Endothelial cell of umbilical vein (primary cell): Measurements from ENCODE around the gene WFDC6. TPM values are rescaled to one million over a fixed set of nuclear protein-coding genes. Genes with fewer than 3 reads are reported as not detected.

Source experiments
- BruUV-seq: library from RNA; stranded (reverse); fragments of 400-500 nt; replicated peaks from 2 replicates; lab custom pipeline; 2021; lab: Mats Ljungman, UMichigan
- CTCF ChIA-PET: fragments of 300-600, 350-600 bp; sonication (Branson Sonifier 250); formaldehyde crosslinking; loops from one replicate; lab custom pipeline; 2021; ENCODE audit warnings: antibody characterized with exemption, inconsistent platforms; lab: Charles Lee
- POLR2A ChIA-PET: fragments of 300-600, 350-600 bp; sonication (Branson Sonifier 250); formaldehyde crosslinking; loops from one replicate; lab custom pipeline; 2021; ENCODE audit warnings: antibody characterized with exemption, inconsistent platforms; lab: Charles Lee
- DNase-seq: peaks from one replicate; pipeline ENCODE4 v3.0.0-alpha.2; 2011; ENCODE audit warnings: low read depth, low spot score
- FAIRE-seq: peaks from 2 replicates; lab custom pipeline; 2011; peaks lifted over from hg19 to GRCh38; lab: Jason Lieb, UNC
- H2AFZ ChIP-seq: 2 replicates; pipeline ENCODE4 v1.6.0; 2012; ENCODE audit warnings: low read depth, low read length, control low read depth, inconsistent platforms
- H3K27ac ChIP-seq: 2 replicates; pipeline ENCODE4 v1.5.1; 2011; ENCODE audit warnings: low read depth, mild to moderate bottlenecking, control low read depth, low read length, moderate library complexity; ENCODE audit not compliant: insufficient read depth
- H3K27me3 ChIP-seq, 2 experiments: 2 replicates each; pipeline versions ENCODE4 v1.6.0 to v1.6.1; 2011; ENCODE audit warnings: low read length in 2 of 2, mixed read lengths in 1 of 2; ENCODE audit not compliant: control insufficient read depth in 2 of 2, insufficient read depth in 2 of 2
- H3K36me3 ChIP-seq, 2 experiments: 2 replicates in 1 of 2; 3 replicates in 1 of 2; pipeline ENCODE4 v1.5.1; 2011; ENCODE audit warnings: low read length in 2 of 2, mild to moderate bottlenecking in 1 of 2, moderate library complexity in 1 of 2; ENCODE audit not compliant: control insufficient read depth in 2 of 2, insufficient read depth in 2 of 2; ENCODE audit errors: extremely low read depth in 1 of 2
- H3K4me1 ChIP-seq: 3 replicates; pipeline ENCODE4 v1.5.1; 2011; ENCODE audit warnings: mild to moderate bottlenecking, low read length; ENCODE audit not compliant: control insufficient read depth, insufficient read depth; ENCODE audit errors: extremely low read depth
- H3K4me2 ChIP-seq: 2 replicates; pipeline ENCODE4 v1.6.1; 2011; ENCODE audit warnings: low read length, control low read depth, mixed read lengths; ENCODE audit not compliant: insufficient read depth
- H3K4me3 ChIP-seq, 3 experiments: fragments of 200-600 bp in 1 of 3; sonication (generic), shearing (Covaris generic) in 1 of 3; replicated peaks in 1 of 3; 2 replicates each; pipeline ENCODE4 v1.5.1; 2011 to 2016; ENCODE audit warnings: control low read depth in 3 of 3, low read length in 3 of 3, mild to moderate bottlenecking in 2 of 3, inconsistent platforms in 1 of 3, low read depth in 1 of 3, moderate library complexity in 1 of 3; ENCODE audit not compliant: insufficient read depth in 1 of 3
- H3K79me2 ChIP-seq: 2 replicates; pipeline ENCODE4 v1.6.0; 2012; ENCODE audit warnings: low read length, inconsistent platforms; ENCODE audit not compliant: control insufficient read depth, insufficient read depth
- H3K9ac ChIP-seq: replicated peaks from 2 replicates; pipeline ENCODE3; 2011; ENCODE audit warnings: low read length, control low read depth; ENCODE audit not compliant: insufficient read depth; ENCODE audit errors: extremely low read depth
- H3K9me1 ChIP-seq: replicated peaks from 3 replicates; pipeline ENCODE4 v1.6.0; 2011; ENCODE audit warnings: mild to moderate bottlenecking, low read length; ENCODE audit not compliant: control insufficient read depth, insufficient read depth; ENCODE audit errors: extremely low read depth
- H3K9me3 ChIP-seq: replicated peaks from 2 replicates; pipeline ENCODE4 v1.5.1; 2012; ENCODE audit warnings: low read length, inconsistent platforms; ENCODE audit not compliant: control insufficient read depth, insufficient read depth
- H4K20me1 ChIP-seq: replicated peaks from 2 replicates; pipeline ENCODE3; 2011; ENCODE audit warnings: mild to moderate bottlenecking, low read length; ENCODE audit not compliant: control insufficient read depth, insufficient read depth; ENCODE audit errors: extremely low read depth
- EZH2 ChIP-seq: IDR thresholded peaks from 2 replicates; pipeline ENCODE4 v1.6.1; 2012; ENCODE audit warnings: borderline replicate concordance, low read depth, mild to moderate bottlenecking, moderate library complexity, low read length, inconsistent platforms; ENCODE audit not compliant: severe bottlenecking
- FOS ChIP-seq: IDR thresholded peaks from 2 replicates; pipeline ENCODE4 v1.6.1; 2011; ENCODE audit warnings: mild to moderate bottlenecking, low read length, moderate library complexity, borderline replicate concordance; ENCODE audit not compliant: insufficient read depth
- GATA2 ChIP-seq: IDR thresholded peaks from 2 replicates; pipeline ENCODE4 v1.7.0; 2011; ENCODE audit warnings: low read depth, mild to moderate bottlenecking, moderate library complexity, mixed read lengths, low read length; ENCODE audit not compliant: insufficient read length, insufficient read depth
- JUN ChIP-seq: IDR thresholded peaks from 2 replicates; pipeline ENCODE4 v1.6.1; 2011; ENCODE audit warnings: borderline replicate concordance, low read depth; ENCODE audit not compliant: insufficient read length, insufficient read depth
- MYC ChIP-seq: IDR thresholded peaks from one replicate; pipeline ENCODE4 v1.6.1; 2011; ENCODE audit warnings: mild to moderate bottlenecking, low read depth, low read length
- POLR2A ChIP-seq: IDR thresholded peaks from 2 replicates; pipeline ENCODE4 v1.6.1; 2012; ENCODE audit warnings: low read depth, mild to moderate bottlenecking, control low read depth, low read length
- POLR2AphosphoS5 ChIP-seq: IDR thresholded peaks from 2 replicates; pipeline ENCODE4 v1.6.1; 2012; ENCODE audit warnings: low read depth, mild to moderate bottlenecking, control low read depth, low read length, moderate library complexity; ENCODE audit not compliant: insufficient read depth
- dilution Hi-C: fragments of 300-500 bp; cut with MboI; formaldehyde crosslinking; loops from one replicate; pipeline ENCODE4 v1.15.0; 2019; ENCODE audit warnings: low sequenced_read_pairs; ENCODE audit not compliant: extremely low pct_ligation_motif_present
- intact Hi-C: fragments of 100-400 bp; cut with micrococcal nuclease; formaldehyde crosslinking; loops from one replicate; pipeline ENCODE4 v1.10.0; 2022
- polyA plus RNA-seq, 4 experiments: library from polyadenylated mRNA; depleted of rRNA in 3 of 4; stranded (reverse) in 3 of 4; unstranded in 1 of 4; fragments of >200 nt; gene quantifications; 2 replicates each; pipeline versions ENCODE4 v1.2.1 to v1.2.3, GENCODE V29; 2011 to 2012; ENCODE audit warnings: missing spikeins in 1 of 4
- total RNA-seq: library from RNA; stranded (reverse); gene quantifications from 2 replicates; pipeline ENCODE4 v1.2.3, GENCODE V29; 2021
- TF ChIP-seq, protein P1 (sequence below), 2 donors: IDR thresholded peaks; 1 replicate in 1 of 2; 2 replicates in 1 of 2; pipeline ENCODE4 v1.5.1; 2011; ENCODE audit warnings: low read length in 2 of 2, mild to moderate bottlenecking in 2 of 2, moderate library complexity in 2 of 2, control low read depth in 1 of 2, inconsistent platforms in 1 of 2, low read depth in 1 of 2; ENCODE audit not compliant: insufficient read depth in 1 of 2; ENCODE audit errors: extremely low read depth in 1 of 2
- TF ChIP-seq, protein P2 (sequence below): IDR thresholded peaks from 2 replicates; pipeline ENCODE4 v1.6.1; 2011; ENCODE audit not compliant: insufficient read depth, insufficient read length

Gene WFDC6
- total and polyA plus RNA-seq, 2 donors (not counting 3 experiments of a cell fraction or from before 2014, with no cell fraction given): not detected

DNA sequence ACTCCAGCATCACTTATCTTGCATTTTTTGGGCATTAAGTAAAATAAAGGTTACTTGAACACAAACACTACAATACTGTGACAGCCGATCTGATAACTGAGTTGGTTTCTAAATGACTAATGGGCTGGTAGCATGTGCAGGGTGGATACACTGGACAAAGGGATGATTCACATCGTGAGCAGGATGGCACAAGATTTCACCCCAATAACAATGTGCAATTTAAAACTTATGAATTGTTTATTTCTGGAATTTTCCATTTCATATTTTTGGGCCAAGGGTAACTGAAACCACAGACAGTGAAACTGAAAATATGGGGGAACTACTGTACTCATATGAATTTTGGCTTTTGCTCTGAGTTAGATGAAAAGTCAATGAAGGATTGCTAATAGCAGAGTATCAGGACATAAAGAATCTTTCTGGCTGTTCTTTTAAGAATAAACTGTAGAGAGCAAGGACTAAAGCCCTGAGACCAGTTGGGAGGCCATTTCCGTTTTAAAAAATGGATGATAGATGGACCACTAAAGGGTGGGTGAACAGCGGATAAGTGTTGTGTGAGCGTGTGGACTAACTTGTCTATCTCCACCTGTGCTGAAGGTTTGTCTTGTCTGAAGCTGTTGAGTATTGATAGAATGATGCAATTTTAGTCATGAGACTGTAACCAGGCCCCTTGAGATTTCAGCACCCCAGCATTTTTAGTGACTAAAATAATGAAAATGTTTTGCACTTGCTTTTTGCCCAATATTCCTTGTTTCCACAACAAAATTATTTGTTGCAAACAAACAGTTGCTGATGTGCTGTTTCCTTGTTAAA, 32.1 kb downstream of the WFDC6 start:
- Histone ChIP-seq H3K9ac (no peak overlapping the region), H3K27me3 (no peaks in the 10 kb centered on the region), H4K20me1 (no peaks in the 10 kb centered on the region), H2AFZ (no peak overlapping the region), H3K4me2 (no peak overlapping the region), H3K9me1 (no peaks in the 10 kb centered on the region), H3K79me2 (no peaks in the 10 kb centered on the region), H3K36me3 (no peaks in the 10 kb centered on the region), H3K27ac (no peak overlapping the region), H3K4me3 (no peak overlapping the region), H3K4me1 (no peaks in the 10 kb centered on the region), H3K9me3 (no peaks in the 10 kb centered on the region)
- DNase-seq: no peak
- intact Hi-C loops (no loop called here), dilution Hi-C loops (no loop called here)
- no TSS peak for BruUV-seq
- TF ChIP-seq, protein P1, sequence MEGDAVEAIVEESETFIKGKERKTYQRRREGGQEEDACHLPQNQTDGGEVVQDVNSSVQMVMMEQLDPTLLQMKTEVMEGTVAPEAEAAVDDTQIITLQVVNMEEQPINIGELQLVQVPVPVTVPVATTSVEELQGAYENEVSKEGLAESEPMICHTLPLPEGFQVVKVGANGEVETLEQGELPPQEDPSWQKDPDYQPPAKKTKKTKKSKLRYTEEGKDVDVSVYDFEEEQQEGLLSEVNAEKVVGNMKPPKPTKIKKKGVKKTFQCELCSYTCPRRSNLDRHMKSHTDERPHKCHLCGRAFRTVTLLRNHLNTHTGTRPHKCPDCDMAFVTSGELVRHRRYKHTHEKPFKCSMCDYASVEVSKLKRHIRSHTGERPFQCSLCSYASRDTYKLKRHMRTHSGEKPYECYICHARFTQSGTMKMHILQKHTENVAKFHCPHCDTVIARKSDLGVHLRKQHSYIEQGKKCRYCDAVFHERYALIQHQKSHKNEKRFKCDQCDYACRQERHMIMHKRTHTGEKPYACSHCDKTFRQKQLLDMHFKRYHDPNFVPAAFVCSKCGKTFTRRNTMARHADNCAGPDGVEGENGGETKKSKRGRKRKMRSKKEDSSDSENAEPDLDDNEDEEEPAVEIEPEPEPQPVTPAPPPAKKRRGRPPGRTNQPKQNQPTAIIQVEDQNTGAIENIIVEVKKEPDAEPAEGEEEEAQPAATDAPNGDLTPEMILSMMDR (IDR thresholded peaks at IDR 0.05; ENCODE audit: extremely low read depth in 1 of 2, insufficient read depth in 1 of 2, low read depth in 1 of 2, low read length in 2 of 2): no peak
- TF ChIP-seq POLR2A (no peak), POLR2AphosphoS5 (no peak), MYC (no peak), EZH2 (no peak), JUN (no peak), FOS (no peak), GATA2 (no peak)
- TF ChIP-seq, protein P2, sequence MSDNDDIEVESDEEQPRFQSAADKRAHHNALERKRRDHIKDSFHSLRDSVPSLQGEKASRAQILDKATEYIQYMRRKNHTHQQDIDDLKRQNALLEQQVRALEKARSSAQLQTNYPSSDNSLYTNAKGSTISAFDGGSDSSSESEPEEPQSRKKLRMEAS: no peak
- CTCF ChIA-PET: no interaction called here
- FAIRE-seq: no peak
- POLR2A ChIA-PET: no interaction called here
